Panc1 (cell line): ENCODE data around the gene DOK6.

Experiments used
- POLR2AphosphoS5 ChIP-seq: IDR thresholded peaks from 2 replicates; pipeline ENCODE4 v1.6.1; 2012; ENCODE audit warnings: mild to moderate bottlenecking, low read depth, low read length, moderate library complexity
- REST ChIP-seq, 2 experiments: IDR thresholded peaks; 2 replicates each; pipeline ENCODE4 v1.6.1; 2011 to 2012; ENCODE audit warnings: low read depth in 2 of 2, control low read depth in 1 of 2, low read length in 1 of 2, mild to moderate bottlenecking in 1 of 2, moderate library complexity in 1 of 2; ENCODE audit not compliant: insufficient read depth in 1 of 2
- SIN3A ChIP-seq: IDR thresholded peaks from 2 replicates; pipeline ENCODE4 v1.6.1; 2012; ENCODE audit warnings: low read depth, mild to moderate bottlenecking, low read length, moderate library complexity, borderline replicate concordance; ENCODE audit not compliant: insufficient read depth
- TCF7L2 ChIP-seq: IDR thresholded peaks from 2 replicates; pipeline ENCODE4 v1.6.1; 2011; ENCODE audit warnings: mild to moderate bottlenecking, low read depth, low read length, inconsistent platforms
- TF ChIP-seq, protein P1 (sequence below): fragments of 450-650 bp; IDR thresholded peaks from 2 replicates; pipeline ENCODE4 v1.5.1; 2017; ENCODE audit warnings: mild to moderate bottlenecking

DNA sequence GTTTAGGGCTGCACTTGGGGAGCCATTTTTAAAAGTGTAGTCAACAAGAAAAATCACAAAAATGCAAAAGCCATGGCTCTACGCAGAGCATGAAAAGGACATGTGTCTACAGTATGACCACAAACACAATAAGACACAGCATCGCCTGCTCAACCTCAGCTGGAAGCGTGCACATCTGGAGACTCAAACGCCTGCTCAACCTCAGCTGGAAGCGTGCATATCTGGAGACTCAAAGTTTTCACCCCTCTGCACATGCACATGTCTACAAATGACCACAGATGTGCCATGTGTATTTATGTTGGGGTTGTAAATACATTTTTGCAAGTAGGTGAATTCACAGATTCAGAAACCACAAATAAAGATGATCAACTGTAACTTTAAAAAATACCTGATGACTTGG is 196.9 kb downstream of the DOK6 start:
- TF ChIP-seq, protein P1, sequence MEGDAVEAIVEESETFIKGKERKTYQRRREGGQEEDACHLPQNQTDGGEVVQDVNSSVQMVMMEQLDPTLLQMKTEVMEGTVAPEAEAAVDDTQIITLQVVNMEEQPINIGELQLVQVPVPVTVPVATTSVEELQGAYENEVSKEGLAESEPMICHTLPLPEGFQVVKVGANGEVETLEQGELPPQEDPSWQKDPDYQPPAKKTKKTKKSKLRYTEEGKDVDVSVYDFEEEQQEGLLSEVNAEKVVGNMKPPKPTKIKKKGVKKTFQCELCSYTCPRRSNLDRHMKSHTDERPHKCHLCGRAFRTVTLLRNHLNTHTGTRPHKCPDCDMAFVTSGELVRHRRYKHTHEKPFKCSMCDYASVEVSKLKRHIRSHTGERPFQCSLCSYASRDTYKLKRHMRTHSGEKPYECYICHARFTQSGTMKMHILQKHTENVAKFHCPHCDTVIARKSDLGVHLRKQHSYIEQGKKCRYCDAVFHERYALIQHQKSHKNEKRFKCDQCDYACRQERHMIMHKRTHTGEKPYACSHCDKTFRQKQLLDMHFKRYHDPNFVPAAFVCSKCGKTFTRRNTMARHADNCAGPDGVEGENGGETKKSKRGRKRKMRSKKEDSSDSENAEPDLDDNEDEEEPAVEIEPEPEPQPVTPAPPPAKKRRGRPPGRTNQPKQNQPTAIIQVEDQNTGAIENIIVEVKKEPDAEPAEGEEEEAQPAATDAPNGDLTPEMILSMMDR = no peak
- TF ChIP-seq POLR2AphosphoS5 = no peak
- no peak for TF ChIP-seq REST (IDR thresholded peaks at IDR 0.05; ENCODE audit: insufficient read depth in 1 of 2, low read depth in 2 of 2, low read length in 1 of 2)
- TF ChIP-seq TCF7L2 = no peak
- TF ChIP-seq SIN3A = no peak
